Activated T-helper 9 cell treated with anti-CD3 and anti-CD28 coated beads, Interleukin-2, amount 50 U/mL, for 16 hours (primary cell): ENCODE data around the gene KANK4.
"Not testable (repeated sequence)": the region's sequence is repeated elsewhere in the genome, so short reads cannot be mapped to it uniquely, and the experiment has no call there.

Source experiments
- DNase-seq: peaks from one replicate; pipeline ENCODE4 v3.0.0-alpha.2; 2020; ENCODE audit warnings: low read depth

Gene KANK4

DNA sequence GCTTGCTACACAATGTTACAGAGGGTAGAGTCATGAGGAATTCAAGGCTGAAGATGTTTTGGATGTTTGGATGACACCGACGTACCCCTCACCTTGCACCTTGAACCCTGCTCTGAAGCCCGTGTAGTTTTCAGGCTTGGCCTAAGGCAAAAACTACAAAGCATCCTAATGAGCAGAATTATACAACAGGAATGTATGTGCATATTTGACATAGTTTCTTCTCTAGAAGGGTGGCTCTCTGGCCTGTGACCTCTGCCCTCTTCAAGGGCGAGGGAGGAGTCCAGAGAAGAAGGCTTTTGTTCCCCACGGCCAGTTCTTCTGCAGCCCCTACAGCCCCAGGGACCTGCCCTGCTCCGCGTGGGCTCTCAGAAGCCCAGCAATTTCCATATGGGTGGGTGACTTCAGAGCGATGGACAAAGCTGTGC lies 81.3 kb downstream of the KANK4 start:
- no peak for DNase-seq

DNA sequence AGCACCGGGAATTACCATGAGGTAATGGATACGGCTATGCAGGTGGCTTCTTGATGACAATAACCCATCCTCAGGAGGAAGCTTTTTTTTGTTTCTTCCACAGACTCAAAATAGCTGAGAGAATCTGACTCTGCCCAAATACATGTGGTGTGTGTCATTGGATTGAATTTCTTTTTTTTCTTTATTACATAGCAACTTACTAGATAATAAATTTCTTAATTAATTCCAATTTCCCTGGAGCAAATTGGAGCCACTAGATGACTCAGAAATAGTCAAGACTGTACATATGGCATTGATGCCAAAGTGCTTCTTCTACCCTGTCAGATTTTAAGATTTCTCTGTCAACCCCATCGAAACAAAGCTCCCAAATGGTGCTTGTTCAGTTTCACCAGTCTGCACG lies 81.9 kb downstream of the KANK4 start:
- DNase-seq: no peak

DNA sequence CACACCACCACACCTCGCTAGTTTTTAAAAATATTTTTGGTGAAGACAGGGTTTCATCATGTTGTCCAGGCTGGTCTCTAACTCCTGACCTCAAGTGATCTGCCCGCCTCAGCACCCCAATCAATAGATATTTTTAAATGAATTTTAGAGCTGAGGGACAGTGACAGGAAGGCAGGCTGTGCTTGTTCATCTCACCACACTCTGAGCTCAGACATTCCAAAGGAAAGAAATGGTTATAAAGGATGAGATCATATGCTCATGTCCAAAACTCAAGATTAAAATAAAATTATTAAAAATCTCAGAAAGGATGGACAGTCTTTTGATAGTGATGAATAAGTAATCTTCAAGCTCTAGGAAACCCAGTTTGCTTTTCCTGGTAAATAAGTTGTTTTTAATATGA lies 83.7 kb downstream of the KANK4 start:
- no peak for DNase-seq

DNA sequence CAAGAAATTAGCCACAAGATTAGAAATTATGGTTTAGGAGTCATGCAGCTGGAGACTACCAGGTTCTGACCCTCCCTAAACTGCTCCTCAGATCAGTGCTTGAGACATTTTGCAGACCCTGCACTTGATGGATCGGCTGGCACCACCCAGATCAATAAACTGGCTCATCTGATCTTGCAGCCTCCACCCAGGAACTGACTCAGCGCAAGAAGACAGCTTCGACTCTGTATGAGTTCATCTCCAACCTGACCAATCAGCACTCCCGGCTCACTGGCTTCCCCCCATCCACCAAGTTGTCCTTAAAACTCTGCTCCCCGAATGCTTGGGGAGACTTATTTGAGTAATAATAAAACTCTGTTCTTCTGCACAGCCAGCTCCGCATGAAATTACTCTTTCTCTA lies 84.5 kb downstream of the KANK4 start:
- DNase-seq: no peak

DNA sequence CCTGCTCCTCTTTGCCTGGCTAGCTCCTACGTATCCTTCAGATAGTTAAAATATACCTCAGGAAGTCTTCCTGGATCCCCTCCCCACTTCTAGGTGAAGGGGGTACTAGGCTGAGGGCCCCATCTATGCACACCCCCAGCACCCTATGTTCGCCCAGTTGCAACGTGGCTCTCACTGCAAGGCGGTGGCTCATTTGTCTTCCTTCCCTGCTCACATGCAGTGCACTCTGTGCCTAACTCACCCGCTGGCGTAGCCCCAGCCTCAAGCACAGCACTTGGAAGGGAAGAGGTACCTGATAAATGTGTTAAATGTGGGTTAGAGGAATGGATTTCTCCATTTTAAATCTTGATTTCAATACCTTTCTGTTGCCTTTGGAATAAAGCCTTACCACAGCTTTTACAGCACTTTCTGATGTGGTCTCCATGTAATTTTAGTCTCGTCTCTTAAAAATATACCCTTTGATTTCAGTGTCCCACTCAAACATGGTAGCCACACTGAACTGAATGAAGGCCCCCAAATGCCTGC lies 85.2 kb downstream of the KANK4 start:
- no peak for DNase-seq

DNA sequence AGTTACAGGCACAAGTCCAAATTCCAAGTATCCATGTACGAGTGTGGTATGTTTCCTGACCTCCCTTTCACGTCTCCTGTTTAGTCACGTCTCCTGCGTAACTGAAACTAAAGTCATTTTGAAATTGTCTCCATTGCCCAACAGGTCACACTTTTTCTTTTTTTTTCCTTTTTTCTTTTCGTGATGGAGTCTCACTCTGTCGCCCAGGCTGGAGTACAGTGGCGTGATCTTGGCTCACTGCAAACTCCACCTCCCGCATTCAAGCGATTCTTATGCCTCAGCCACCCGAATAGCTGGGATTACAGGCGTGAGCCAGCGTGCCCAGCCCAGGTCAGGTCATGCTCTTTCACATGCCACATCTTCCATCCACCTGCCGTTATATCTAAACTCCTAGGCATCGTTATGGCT lies 86.4 kb downstream of the KANK4 start:
- DNase-seq: no peak

DNA sequence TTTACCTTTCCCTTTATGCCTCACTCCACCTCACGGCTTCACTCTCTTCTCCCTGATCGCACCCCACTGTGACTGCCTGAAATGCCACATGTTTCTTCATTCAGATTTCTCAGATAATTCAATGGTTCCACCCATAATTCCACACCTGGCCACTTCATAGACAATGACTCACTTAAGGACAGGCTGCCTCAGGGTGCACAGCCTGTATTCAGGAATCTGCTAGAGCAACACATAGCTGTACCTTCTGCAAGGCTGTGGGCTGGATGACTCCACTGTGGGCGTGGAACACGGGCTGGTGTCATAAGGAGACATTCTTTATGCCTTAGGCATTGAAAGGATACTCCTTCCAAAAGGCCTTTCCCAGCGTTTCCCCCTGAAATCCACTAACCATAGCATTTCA lies 88.5 kb downstream of the KANK4 start:
- DNase-seq: no peak

DNA sequence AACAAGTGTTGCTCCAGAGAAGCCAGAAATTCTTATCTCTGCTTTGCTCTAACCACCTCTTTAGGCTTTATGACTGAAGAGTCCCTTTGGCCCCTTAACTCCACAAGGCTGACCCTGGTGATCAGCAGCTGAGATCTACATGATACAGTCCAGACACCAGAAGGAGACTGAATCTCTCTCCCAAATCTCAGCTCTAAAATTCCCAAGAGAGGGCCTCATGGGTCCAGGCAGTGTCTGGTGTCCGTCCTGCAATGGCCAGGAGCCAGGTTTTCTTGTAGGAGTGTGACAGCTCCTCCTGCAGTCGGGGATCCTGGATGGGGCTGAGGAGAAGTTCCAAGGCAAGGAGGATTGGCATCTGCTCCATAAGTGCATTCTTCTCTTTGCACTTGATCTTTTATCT lies 89.3 kb downstream of the KANK4 start:
- DNase-seq: no peak

DNA sequence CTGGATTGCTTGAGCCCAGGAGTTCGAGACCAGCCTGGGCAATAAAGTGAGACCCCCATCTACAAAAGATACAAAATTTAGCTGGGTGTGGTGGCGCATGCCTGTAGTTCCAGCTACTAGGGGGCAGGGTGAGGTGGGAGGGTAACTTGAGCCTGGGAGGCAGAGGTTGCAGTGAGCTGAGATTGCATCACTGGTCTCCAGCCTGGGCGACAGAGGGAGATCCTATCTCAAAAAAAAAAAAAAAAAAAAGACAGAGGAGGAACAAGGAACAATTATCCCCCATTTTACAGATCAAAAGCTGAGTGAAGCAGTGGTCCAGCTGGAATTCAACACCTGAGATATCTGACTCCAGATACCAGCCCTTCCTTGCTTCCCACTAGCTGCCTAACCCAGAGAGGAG lies 89.8 kb downstream of the KANK4 start:
- DNase-seq: no peak

DNA sequence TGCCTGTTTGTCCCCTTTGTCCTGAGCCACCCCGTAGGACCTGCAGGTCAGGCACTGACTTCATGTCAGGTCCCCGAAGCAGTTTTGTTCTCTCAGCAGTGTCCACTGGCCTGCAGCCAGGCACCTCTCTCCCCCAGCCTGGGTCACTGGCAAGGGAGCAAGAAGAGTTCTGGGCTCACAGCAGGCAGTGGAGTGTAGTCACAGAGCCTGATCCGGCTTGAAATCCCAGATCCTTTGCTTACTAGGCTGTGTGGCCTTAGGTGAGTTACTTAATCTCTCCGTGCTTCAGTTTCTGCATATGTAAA lies 90.4 kb downstream of the KANK4 start:
- no peak for DNase-seq

DNA sequence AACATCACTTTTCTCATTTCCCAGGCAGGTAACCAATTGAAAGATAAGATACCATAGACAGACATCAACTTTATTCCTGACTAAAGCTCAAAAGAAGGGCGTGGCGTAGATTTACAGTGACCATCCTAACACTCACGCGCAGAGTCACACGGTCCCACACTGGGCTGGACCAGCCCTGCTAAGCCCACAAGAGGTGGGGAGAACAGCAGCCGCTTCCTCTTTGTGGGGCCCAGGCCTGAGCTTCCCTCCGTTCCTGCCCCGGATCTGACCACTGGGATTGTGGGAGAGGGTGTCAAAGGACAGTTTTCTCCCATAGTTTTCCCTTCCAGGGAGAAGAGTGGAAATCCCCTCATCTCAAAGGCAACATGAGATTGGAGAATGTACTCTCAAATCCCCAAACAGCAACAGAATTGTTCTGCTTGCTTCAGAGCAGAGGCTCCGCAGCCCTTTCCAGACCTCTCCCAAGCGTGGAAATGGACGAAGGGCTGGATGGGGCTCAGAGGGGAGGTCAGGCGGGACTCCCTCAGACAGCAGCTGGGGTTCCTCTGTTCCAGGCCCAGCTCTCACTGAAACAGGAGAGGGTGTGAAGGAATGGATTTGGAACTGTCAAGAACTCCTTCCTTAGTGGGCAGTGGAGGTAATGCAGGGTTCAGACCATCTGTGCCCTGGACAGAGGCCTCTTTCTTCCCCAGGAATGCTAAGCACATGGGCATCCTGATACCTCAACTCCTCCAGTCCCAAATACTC lies 90.9 kb downstream of the KANK4 start:
- no peak for DNase-seq

DNA sequence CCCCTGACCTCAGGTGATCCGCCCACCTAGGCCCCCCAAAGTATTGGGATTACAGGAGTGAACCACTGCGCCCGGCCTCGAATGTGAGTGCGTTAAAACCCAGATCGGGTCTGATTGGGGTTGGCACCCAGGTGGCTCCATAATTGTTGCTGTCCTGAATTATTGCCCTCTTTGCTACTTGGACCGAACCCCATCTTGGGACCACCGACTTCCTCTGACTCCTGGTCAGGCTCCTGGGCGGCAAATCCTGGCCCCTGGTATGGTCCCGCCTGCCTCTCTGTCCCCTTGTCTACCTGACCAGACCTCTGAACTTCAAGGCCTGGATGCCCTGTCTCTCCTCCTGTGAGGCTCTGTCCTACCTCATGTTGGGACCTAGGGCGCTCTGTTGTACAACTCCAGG lies 91.7 kb downstream of the KANK4 start:
- no peak for DNase-seq

DNA sequence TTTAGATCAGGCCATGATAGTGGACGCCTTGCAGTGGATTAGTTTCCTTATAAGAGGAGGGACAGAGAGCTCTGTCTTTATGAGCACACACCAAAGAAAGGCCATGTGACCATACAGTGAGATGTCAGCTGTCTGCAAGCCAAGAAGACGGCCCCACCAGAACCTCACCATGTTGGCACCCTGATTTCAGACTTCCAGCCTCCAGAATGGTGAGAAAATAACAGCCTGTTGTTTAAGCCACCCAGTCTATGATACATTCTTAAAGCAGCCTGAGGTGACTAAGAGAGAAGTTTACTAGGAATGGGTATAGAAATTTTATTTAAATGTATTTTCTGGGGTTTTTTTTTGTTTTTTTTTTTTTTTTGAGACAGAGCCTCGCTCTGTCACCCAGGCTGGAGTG lies 95.1 kb downstream of the KANK4 start:
- no peak for DNase-seq

DNA sequence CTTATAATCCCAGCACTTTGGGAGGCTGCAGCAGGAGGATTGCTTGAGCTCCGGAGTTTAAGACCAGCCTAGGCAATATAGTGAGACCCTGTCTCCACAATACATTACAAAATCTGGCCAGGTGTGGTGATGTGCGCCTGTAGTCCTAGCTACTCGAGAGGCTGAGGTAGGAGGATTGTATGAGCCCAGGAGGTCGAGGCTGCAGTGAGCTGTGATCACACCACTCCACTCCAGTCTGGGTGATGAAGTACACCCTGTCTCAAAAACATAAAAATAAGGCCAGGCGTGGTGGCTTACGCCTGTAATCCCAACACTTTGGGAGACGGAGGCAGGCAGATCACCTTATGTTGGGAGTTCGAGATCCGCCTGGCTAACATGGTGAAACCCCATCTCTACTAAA lies 96.9 kb downstream of the KANK4 start:
- DNase-seq: no peak

DNA sequence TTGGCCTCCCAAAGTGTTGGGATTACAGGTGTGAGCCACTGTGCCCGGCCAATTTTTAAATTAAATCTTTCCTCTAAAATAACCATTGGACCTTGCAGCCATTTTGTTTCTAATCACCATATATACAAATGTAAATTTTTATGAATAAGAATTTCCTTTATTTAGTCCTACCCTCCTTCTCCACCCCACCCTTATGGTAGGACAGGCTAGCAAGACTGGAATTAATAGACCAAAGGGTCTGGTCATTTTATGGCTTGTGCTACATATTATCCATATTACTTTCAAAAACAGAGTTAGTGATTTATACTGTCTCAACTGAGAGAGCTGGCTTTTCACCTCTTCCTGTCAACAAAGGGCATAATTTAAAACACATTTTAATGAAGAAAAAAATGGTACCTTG lies 98.1 kb downstream of the KANK4 start:
- no peak for DNase-seq

DNA sequence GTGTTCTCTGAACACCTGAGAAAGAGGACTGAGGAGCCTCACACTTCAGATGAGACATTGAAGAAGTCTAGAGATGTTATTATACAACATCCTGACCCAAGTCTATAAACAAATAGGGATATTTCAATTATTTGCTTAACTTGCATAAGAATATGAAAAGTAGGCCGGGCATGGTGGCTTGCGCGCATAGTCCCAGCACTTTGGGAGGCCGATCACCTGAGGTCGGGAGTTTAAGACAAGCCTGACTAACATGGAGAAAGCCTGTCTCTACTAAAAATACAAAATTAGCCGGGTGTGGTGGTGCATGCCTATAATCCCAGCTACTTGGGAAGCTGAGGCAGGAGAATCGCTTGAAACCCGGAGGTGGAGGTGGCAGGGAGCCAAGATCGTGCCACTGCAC lies 98.8 kb downstream of the KANK4 start:
- not testable (repeated sequence) for DNase-seq

DNA sequence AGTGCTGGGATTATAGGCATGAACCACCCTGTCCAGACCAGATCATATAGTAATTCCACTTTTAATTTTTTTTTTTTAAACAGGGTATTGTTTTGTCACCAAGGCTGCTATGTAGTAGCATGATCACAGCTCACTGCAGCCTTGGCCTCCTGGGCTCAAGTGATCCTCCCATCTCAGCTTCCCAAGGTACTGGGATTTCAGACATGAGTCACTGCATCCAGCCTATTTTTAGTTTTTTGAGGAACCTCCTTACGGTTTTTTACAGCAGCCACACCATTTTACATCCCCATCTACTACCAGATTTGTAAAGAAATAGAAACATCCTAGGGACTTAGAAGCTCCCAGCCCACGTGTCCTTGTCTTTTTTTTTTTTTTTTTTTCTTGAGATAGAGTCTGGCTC lies 100.6 kb downstream of the KANK4 start:
- no peak for DNase-seq

DNA sequence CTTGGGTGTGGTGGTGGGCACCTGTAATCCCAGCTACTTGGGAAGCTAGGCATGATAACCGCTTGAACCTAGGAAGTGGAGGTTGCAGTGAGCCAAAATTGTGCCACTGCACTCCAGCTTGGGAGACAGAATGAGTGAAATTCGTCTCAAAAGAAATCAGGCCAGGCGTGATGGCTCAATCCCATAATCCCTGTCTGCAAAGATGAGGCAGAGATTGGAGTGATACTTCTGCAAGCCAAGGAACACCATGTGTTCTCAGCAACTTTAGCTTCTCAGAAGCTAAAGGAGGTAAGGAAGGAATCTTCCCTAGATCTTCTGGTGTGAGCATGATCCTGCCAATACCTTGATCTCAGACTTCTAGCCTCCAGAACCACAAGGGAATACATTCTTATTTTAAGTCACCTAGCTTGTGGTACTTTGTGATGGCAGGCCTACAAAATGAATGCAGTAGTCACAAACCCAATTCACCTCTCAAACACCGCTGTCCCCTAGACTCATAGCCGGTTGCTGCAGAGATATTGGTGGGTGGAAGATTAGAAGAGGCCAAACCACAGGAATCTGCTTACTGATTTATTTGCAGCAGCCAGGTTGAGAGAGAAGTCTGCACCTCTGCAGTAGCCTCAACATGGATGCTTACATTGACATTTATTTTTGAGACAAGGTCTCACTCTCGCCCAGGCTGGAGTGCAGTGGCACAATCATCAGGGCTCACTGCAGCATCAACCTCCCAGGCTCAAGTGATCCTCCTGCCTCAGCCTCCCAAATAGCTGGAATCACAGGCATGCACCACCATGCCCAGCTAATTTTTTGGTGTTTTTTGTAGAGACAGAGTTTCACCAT lies 105.9 kb downstream of the KANK4 start:
- DNase-seq: no peak

DNA sequence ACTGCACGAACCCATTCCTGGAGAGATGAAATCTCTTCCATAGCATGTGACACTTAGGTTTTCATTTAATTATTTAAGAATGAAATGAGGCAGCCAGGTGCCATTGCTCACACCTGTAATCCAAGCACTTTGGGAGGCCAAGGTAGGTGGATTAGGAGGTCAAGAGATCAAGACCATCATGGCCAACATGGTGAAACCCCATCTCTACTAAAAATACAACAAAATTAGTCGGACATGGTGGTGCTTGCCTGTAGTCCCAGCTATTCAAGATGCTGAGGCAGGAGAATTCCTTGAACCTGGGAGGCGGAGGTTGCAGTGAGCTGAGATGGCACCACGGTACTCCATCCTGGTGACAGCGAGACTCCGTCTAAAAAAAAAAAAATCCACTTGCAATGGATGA lies 106.8 kb downstream of the KANK4 start:
- no peak for DNase-seq

DNA sequence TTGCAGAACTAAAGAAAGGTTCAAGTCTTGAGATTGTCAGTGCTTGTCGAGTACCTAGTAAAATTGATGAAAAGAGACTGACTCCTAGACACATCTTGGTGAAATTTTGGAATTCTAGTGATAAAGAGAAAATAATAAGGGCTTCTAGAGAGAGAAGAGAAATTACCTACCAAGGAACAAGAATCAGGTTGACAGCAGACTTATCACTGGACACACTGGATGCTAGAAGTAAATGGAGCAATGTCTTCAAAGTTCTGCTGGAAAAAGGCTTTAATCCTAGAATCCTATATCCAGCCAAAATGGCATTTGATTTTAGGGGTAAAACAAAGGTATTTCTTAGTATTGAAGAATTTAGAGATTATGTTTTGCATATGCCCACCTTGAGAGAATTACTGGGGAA lies 108.3 kb downstream of the KANK4 start:
- DNase-seq: no peak

DNA sequence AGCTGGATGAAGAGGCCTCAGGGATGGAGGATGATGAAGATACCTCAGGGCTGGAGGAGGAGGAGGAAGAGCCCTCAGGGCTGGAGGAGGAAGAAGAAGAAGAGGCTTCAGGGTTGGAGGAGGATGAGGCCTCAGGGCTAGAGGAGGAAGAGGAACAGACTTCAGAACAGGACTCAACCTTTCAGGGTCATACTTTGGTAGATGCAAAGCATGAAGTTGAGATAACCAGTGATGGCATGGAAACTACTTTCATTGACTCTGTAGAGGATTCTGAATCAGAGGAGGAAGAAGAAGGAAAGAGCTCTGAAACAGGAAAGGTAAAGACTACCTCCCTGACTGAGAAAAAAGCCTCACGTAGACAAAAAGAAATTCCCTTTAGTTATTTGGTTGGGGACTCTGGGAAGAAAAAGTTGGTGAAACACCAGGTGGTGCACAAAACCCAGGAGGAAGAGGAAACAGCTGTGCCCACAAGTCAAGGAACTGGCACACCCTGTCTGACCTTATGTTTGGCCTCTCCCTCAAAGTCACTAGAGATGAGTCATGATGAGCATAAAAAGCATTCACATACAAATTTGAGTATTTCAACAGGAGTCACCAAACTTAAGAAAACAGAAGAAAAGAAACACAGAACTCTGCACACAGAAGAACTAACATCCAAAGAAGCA lies 109.2 kb downstream of the KANK4 start:
- no peak for DNase-seq

DNA sequence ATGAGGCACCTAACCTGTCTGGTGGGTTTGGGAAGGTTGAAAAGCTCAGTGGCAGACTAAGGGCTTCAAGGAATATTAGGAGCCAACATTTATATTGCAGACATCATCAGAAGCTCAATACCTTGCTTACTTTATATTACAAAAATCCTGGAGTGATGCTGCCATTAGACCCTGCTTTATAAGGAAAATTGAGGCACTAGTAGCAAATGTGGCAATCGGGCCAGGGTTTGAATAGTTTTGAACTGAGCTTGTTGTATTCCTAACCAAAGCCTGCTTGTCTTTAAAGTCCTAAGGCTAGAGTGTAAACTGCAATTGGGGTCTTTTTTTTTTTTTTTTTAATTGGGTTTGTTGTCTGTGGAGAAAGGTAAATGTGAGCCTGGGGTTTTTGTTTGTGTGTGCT lies 110.3 kb downstream of the KANK4 start:
- DNase-seq: no peak

DNA sequence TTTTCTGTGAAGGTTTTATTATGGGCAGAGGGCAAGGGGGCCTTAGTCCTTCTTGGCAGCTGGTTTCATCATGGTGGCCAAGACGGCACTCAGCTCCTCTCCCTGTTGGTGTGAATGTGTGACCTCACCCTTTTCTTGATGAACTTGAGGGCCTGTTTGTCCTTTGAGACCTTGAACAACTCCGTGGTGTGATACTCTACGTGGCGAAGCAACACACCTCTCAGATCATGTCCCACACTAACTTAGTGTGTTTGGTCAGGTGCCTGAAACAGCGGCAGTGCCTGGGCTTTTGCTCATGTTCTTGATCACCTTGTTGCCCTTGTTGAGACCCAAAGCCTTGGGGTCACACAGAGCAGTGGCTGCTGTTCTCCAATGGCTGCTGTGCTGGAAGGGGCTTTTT lies 111.1 kb downstream of the KANK4 start:
- no peak for DNase-seq
